Measurements from ENCODE around the gene ABCD2.

Gene ABCD2

DNA sequence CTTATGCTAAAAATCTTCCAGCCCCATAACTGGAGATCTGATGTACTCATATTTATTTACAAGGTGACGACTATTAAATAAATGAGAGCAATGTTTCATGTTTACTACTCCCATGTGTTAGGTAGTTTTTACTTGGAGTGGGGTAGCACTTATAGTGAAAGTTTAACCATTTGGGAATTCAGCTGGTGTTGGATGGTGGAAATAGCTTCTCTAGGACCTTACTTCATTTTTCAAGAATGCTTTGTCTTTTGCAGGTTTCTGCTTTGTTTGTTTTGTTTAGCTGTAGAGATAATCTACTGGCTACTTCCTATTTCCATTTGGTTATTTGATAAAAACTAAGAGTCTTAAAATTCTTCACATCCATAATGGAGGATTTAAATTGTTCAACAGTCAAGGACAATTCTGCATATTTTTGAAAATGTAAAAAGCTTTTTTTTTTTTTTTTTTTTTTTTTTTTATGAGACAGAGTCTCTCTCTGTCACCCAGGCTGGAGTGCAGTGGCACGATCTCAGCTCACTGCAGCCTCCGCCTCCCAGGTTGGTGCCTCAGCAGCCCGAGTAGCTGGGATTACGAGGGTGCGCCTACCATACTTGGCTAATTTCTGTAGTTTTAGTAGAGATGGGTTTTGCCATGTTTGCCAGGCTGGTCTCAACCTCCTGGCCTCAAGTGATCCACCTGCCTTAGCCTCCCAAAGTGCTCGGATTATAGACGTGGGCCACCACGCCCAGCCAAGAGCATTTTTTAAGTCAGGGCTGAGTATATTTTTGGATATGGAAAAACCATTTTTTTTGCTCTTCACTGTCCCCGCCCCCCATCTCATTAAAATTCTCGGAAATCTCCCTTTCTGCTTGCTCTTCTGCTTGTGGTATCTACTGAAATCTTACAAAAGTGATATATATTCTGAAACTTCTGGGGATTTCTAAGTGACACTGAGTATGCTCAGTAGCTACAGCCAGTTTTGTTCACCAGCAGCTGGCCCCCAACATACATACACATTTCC, 1.4 kb upstream of the ABCD2 start:
- Histone ChIP-seq H3K27me3 (peaks cover 18% of the 10 kb centered on the region), H3K4me3 (ENCODE audit: low read depth in 1 of 2, low read length in 1 of 2) (no peak overlapping the region), H3K4me1 (ENCODE audit: control insufficient read depth in 1 of 2, insufficient read depth in 1 of 2, low read depth in 1 of 2, low read length in 1 of 2) (no peaks in the 10 kb centered on the region), H3K9me3 (no peaks in the 10 kb centered on the region), H3K27ac (no peak overlapping the region), H3K36me3 (no peaks in the 10 kb centered on the region)
- no peak for TF ChIP-seq CTCF (IDR thresholded peaks at IDR 0.05)

- H3K27ac ChIP-seq, result no peak overlapping the region
- no peak for TF ChIP-seq CTCF (IDR thresholded peaks at IDR 0.05)
- no peak overlapping the region for H3K4me3 ChIP-seq (ENCODE audit: low read depth in 1 of 2, low read length in 1 of 2)
- no peaks in the 10 kb centered on the region for H3K4me1 ChIP-seq (ENCODE audit: control insufficient read depth in 1 of 2, insufficient read depth in 1 of 2, low read depth in 1 of 2, low read length in 1 of 2)
- no peaks in the 10 kb centered on the region for H3K36me3 ChIP-seq
- H3K9me3 ChIP-seq, result no peaks in the 10 kb centered on the region
- H3K27me3 ChIP-seq, result peaks cover 18% of the 10 kb centered on the region
These were observed 315 bp downstream of the ABCD2 start for GRCh38 chr12:39619316-39619659.

DNA sequence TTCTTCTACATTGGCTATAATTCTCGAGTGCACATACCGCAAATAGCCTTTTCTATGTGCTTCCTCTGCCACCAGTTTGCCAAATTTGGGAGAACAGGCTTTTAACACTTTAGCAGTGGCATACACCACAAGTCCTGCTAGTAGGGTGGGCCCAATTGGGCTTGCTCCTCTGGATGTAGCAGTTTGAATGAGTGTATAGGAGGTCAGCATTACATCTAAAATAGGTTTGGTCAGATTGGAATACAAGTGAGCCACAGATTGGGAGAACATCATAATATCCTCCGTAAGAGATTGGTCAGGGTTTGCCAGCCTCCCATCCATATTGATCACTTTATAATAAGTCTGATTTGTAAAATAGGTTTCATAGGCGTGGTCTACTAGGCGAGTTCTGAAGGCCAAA, 902 bp downstream of the ABCD2 start:
- H3K9me3 ChIP-seq, result no peaks in the 10 kb centered on the region
- H3K27me3 ChIP-seq, result peaks cover 18% of the 10 kb centered on the region
- no peaks in the 10 kb centered on the region for H3K36me3 ChIP-seq
- H3K4me3 ChIP-seq (ENCODE audit: low read depth in 1 of 2, low read length in 1 of 2), result no peak overlapping the region
- no peaks in the 10 kb centered on the region for H3K4me1 ChIP-seq (ENCODE audit: control insufficient read depth in 1 of 2, insufficient read depth in 1 of 2, low read depth in 1 of 2, low read length in 1 of 2)
- H3K27ac ChIP-seq, result no peak overlapping the region
- TF ChIP-seq CTCF (IDR thresholded peaks at IDR 0.05), result no peak

- Histone ChIP-seq H3K4me3 (ENCODE audit: low read depth in 1 of 2, low read length in 1 of 2) (no peak overlapping the region), H3K27ac (no peak overlapping the region), H3K9me3 (no peaks in the 10 kb centered on the region), H3K36me3 (no peaks in the 10 kb centered on the region), H3K27me3 (peaks cover 18% of the 10 kb centered on the region), H3K4me1 (ENCODE audit: control insufficient read depth in 1 of 2, insufficient read depth in 1 of 2, low read depth in 1 of 2, low read length in 1 of 2) (no peaks in the 10 kb centered on the region)
- no peak for TF ChIP-seq CTCF (IDR thresholded peaks at IDR 0.05)
These were observed 1.7 kb downstream of the ABCD2 start for GRCh38 chr12:39617887-39618286.

- Histone ChIP-seq H3K36me3 (no peaks in the 10 kb centered on the region), H3K27me3 (peaks cover 18% of the 10 kb centered on the region), H3K4me3 (ENCODE audit: low read depth in 1 of 2, low read length in 1 of 2) (no peak overlapping the region), H3K27ac (no peak overlapping the region), H3K4me1 (ENCODE audit: control insufficient read depth in 1 of 2, insufficient read depth in 1 of 2, low read depth in 1 of 2, low read length in 1 of 2) (no peaks in the 10 kb centered on the region), H3K9me3 (no peaks in the 10 kb centered on the region)
- no peak for TF ChIP-seq CTCF (IDR thresholded peaks at IDR 0.05)
These were observed 2.9 kb downstream of the ABCD2 start for GRCh38 chr12:39616666-39617065.

All from neutrophil (primary cell).